Mesenchymal stem cell (in vitro differentiated cells and primary cell): ENCODE data around the gene ASB17.
"Not testable (repeated sequence)": the region's sequence is repeated elsewhere in the genome, so short reads cannot be mapped to it uniquely, and the experiment has no call there.

Experiments used
- DNase-seq: peaks from one replicate; pipeline ENCODE4 v3.0.0-alpha.2; 2013
- H2AFZ ChIP-seq: one replicate; pipeline ENCODE4 v1.6.1; 2013; ENCODE audit warnings: low read depth, mild to moderate bottlenecking, control low read depth, inconsistent platforms, low read length, moderate library complexity
- H2AK5ac ChIP-seq: 2 replicates; pipeline ENCODE4 v1.6.1; 2013; ENCODE audit warnings: low read length, moderate library complexity, mild to moderate bottlenecking, inconsistent platforms; ENCODE audit not compliant: severe bottlenecking
- H2BK120ac ChIP-seq: one replicate; pipeline ENCODE4 v1.6.1; 2013; ENCODE audit warnings: low read depth, mild to moderate bottlenecking, inconsistent platforms, low read length, moderate library complexity
- H2BK12ac ChIP-seq, 2 experiments: one replicate each; pipeline ENCODE4 v1.6.1; 2013; ENCODE audit warnings: inconsistent platforms in 2 of 2, low read length in 2 of 2, mild to moderate bottlenecking in 2 of 2, moderate library complexity in 2 of 2, control low read depth in 1 of 2
- H2BK15ac ChIP-seq: one replicate; pipeline ENCODE4 v1.6.1; 2013; ENCODE audit warnings: mild to moderate bottlenecking, low read depth, inconsistent platforms; ENCODE audit not compliant: poor library complexity, severe bottlenecking
- H2BK5ac ChIP-seq: 2 replicates; pipeline ENCODE4 v1.6.1; 2013; ENCODE audit warnings: low read depth, mild to moderate bottlenecking, low read length, control low read depth, inconsistent platforms; ENCODE audit not compliant: poor library complexity, severe bottlenecking
- H3K14ac ChIP-seq, 2 experiments: one replicate each; pipeline ENCODE4 v1.6.1; 2013; ENCODE audit warnings: inconsistent platforms in 2 of 2, low read length in 2 of 2, control low read depth in 1 of 2, mild to moderate bottlenecking in 1 of 2, moderate library complexity in 1 of 2
- H3K18ac ChIP-seq, 2 experiments: one replicate each; pipeline ENCODE4 v1.6.1; 2013; ENCODE audit warnings: inconsistent platforms in 2 of 2, low read length in 2 of 2, control low read depth in 1 of 2, low read depth in 1 of 2, mild to moderate bottlenecking in 1 of 2
- H3K23ac ChIP-seq, 2 experiments: one replicate each; pipeline ENCODE4 v1.6.1; 2013; ENCODE audit warnings: inconsistent platforms in 2 of 2, low read length in 2 of 2, mild to moderate bottlenecking in 2 of 2, moderate library complexity in 2 of 2, control low read depth in 1 of 2
- H3K27ac ChIP-seq: 2 replicates; pipeline ENCODE4 v1.5.1; 2013; ENCODE audit warnings: mild to moderate bottlenecking, moderate library complexity, low read length, control low read depth, inconsistent platforms; ENCODE audit not compliant: poor library complexity, severe bottlenecking
- H3K27me3 ChIP-seq, 2 experiments: 2 replicates each; pipeline versions ENCODE4 v1.6.1 to v1.7.0; 2013; ENCODE audit warnings: low read length in 2 of 2, mild to moderate bottlenecking in 2 of 2, moderate library complexity in 2 of 2, control low read depth in 1 of 2, inconsistent platforms in 1 of 2; ENCODE audit not compliant: control insufficient read depth in 1 of 2, insufficient read depth in 1 of 2
- H3K36me3 ChIP-seq, 2 experiments: 2 replicates each; pipeline versions ENCODE4 v1.6.1 to v1.7.0; 2013; ENCODE audit warnings: low read length in 2 of 2, control low read depth in 1 of 2, inconsistent platforms in 1 of 2, low read depth in 1 of 2, mild to moderate bottlenecking in 1 of 2; ENCODE audit not compliant: insufficient read depth in 2 of 2, control insufficient read depth in 1 of 2
- H3K4ac ChIP-seq, 2 experiments: one replicate each; pipeline ENCODE4 v1.6.1; 2013; ENCODE audit warnings: inconsistent platforms in 2 of 2, low read length in 2 of 2, mild to moderate bottlenecking in 2 of 2, moderate library complexity in 2 of 2, control low read depth in 1 of 2, low read depth in 1 of 2
- H3K4me1 ChIP-seq: 2 replicates; pipeline ENCODE4 v1.6.1; 2013; ENCODE audit warnings: low read depth, low read length, control low read depth; ENCODE audit not compliant: control insufficient read depth, insufficient read depth
- H3K4me2 ChIP-seq: 2 replicates; pipeline ENCODE4 v1.6.1; 2013; ENCODE audit warnings: low read length, mild to moderate bottlenecking, inconsistent platforms; ENCODE audit not compliant: poor library complexity, severe bottlenecking
- H3K4me3 ChIP-seq, 2 experiments: 2 replicates each; pipeline versions ENCODE4 v1.5.1 to v1.7.0; 2013; ENCODE audit warnings: low read length in 2 of 2, mild to moderate bottlenecking in 2 of 2, control low read depth in 1 of 2, low read depth in 1 of 2; ENCODE audit not compliant: insufficient read depth in 1 of 2
- H3K79me1 ChIP-seq: replicated peaks from 2 replicates; pipeline ENCODE4 v1.6.1; 2013; ENCODE audit warnings: mild to moderate bottlenecking, control low read depth, low read length, inconsistent platforms; ENCODE audit not compliant: poor library complexity, severe bottlenecking
- H3K9ac ChIP-seq: 2 replicates; pipeline ENCODE4 v1.7.0; 2013; ENCODE audit warnings: mild to moderate bottlenecking, low read length, moderate library complexity
- H3K9me3 ChIP-seq: 2 replicates; pipeline ENCODE4 v1.7.0; 2013; ENCODE audit warnings: mild to moderate bottlenecking, low read length; ENCODE audit not compliant: control insufficient read depth
- H4K8ac ChIP-seq: one replicate; pipeline ENCODE4 v1.6.1; 2013; ENCODE audit warnings: inconsistent platforms, mild to moderate bottlenecking, low read length, moderate library complexity
- H4K91ac ChIP-seq: one replicate; pipeline ENCODE4 v1.6.1; 2013; ENCODE audit warnings: mild to moderate bottlenecking, low read length, inconsistent platforms
- WGBS: methylation state at CpG from one replicate; pipeline ENCODE4 v1.1.7; 2013; ENCODE audit warnings: mixed read lengths; 5-methylcytosine and 5-hydroxymethylcytosine counted together

The ASB17 gene

DNA sequence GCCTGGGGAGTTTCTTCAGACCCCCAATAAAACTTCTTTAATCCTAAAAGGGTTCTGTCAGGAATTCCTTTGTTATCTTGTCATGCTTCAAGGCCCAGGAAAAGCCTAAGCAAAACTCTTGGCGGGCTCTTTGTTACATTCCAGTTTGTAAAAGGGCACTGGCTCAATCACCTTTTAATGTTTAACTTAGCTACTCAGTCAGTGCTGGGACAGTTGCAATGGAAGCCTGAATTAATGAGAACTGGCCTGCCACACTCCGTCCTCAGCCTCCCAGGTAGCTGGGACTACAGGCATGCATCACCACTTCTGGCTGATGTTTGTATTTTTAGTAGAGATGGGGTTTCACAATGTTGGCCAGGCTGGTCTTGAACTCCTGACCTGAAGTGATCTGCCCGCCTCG, 21.3 kb upstream of the ASB17 start:
- Histone ChIP-seq H3K14ac (no peak overlapping the region), H4K91ac (no peak overlapping the region), H2BK120ac (no peak overlapping the region), H2BK12ac (no peak overlapping the region), H3K36me3 (no peaks in the 10 kb centered on the region), H3K4me2 (no peak overlapping the region), H3K4me3 (no peak overlapping the region), H2BK5ac (no peak overlapping the region), H3K23ac (no peak overlapping the region), H3K4ac (no peak overlapping the region), H3K4me1 (peaks cover 5% of the 10 kb centered on the region), H3K79me1 (no peaks in the 10 kb centered on the region), H2AK5ac (no peak overlapping the region), H2BK15ac (no peak overlapping the region), H3K27me3 (no peaks in the 10 kb centered on the region), H3K9me3 (no peaks in the 10 kb centered on the region), H2AFZ (no peak overlapping the region), H4K8ac (no peak overlapping the region), H3K9ac (no peak overlapping the region), H3K18ac (no peak overlapping the region), H3K27ac (peak overlapping the region; percentile 59)
- no peak for DNase-seq
- 88% methylated on average over 4 of the region's 4 CpGs for WGBS

DNA sequence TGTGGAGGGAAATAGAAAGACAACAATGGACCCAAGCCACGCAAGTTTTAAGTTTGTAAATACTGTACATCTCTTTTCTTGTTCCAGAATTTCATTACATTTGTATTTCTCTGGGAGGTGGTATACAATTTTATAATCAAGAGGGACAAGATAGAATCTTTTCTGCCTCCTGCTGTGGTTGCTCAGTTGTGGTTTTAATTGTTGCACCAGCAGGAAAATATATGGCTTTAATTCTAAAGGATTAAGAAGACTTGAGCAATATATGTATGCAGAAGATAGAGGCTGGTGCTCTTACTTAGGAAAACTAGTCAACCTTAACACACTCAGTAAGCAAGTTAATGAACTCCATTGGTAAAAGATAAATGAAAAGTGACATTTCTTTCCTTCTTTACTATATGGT, 19.8 kb upstream of the ASB17 start:
- no peak overlapping the region for H3K9ac ChIP-seq
- H4K8ac ChIP-seq = no peak overlapping the region
- peaks cover 5% of the 10 kb centered on the region for H3K4me1 ChIP-seq
- H3K27me3 ChIP-seq = no peaks in the 10 kb centered on the region
- no peak overlapping the region for H3K4ac ChIP-seq
- H3K4me2 ChIP-seq = no peak overlapping the region
- no peak overlapping the region for H4K91ac ChIP-seq
- H2AK5ac ChIP-seq = no peak overlapping the region
- no peaks in the 10 kb centered on the region for H3K9me3 ChIP-seq
- no peak for DNase-seq
- no peak overlapping the region for H2BK120ac ChIP-seq
- no peak overlapping the region for H3K23ac ChIP-seq
- no peak overlapping the region for H3K27ac ChIP-seq
- no peak overlapping the region for H2BK12ac ChIP-seq
- no peak overlapping the region for H2BK5ac ChIP-seq
- no peak overlapping the region for H2AFZ ChIP-seq
- H3K4me3 ChIP-seq = no peak overlapping the region
- H3K36me3 ChIP-seq = no peaks in the 10 kb centered on the region
- no peak overlapping the region for H3K18ac ChIP-seq
- H3K79me1 ChIP-seq = no peaks in the 10 kb centered on the region
- WGBS = no CpG with 5 or more reads among the region's 1 CpG
- no peak overlapping the region for H2BK15ac ChIP-seq
- no peak overlapping the region for H3K14ac ChIP-seq

GRCh38 chr1:75950176-75950575, 18.0 kb upstream of the ASB17 start:
- H3K27me3 ChIP-seq = no peaks in the 10 kb centered on the region
- H2BK12ac ChIP-seq = no peak overlapping the region
- no peak overlapping the region for H3K27ac ChIP-seq
- no peak overlapping the region for H2AK5ac ChIP-seq
- H3K4me2 ChIP-seq = no peak overlapping the region
- H2BK120ac ChIP-seq = no peak overlapping the region
- peaks cover 17% of the 10 kb centered on the region for H3K9me3 ChIP-seq
- H2AFZ ChIP-seq = no peak overlapping the region
- H3K14ac ChIP-seq = no peak overlapping the region
- H4K8ac ChIP-seq = no peak overlapping the region
- H2BK5ac ChIP-seq = no peak overlapping the region
- no peak overlapping the region for H3K23ac ChIP-seq
- H3K4ac ChIP-seq = no peak overlapping the region
- no peak overlapping the region for H3K18ac ChIP-seq
- H3K79me1 ChIP-seq = no peaks in the 10 kb centered on the region
- no CpG with 5 or more reads among the region's 3 CpGs for WGBS
- H2BK15ac ChIP-seq = no peak overlapping the region
- peaks cover 5% of the 10 kb centered on the region for H3K4me1 ChIP-seq
- no peak overlapping the region for H4K91ac ChIP-seq
- H3K9ac ChIP-seq = no peak overlapping the region
- no peak for DNase-seq
- no peak overlapping the region for H3K4me3 ChIP-seq
- no peaks in the 10 kb centered on the region for H3K36me3 ChIP-seq

- H4K8ac ChIP-seq, H3K18ac ChIP-seq, H2AK5ac ChIP-seq, H3K4me2 ChIP-seq, H3K79me1 ChIP-seq, H3K27ac ChIP-seq, H2BK15ac ChIP-seq, H2AFZ ChIP-seq, H2BK5ac ChIP-seq, H3K4me1 ChIP-seq, H2BK120ac ChIP-seq, H3K9ac ChIP-seq, DNase-seq, H3K27me3 ChIP-seq, H3K14ac ChIP-seq, H3K4me3 ChIP-seq, H3K4ac ChIP-seq, H3K23ac ChIP-seq, H4K91ac ChIP-seq, H3K36me3 ChIP-seq, H2BK12ac ChIP-seq: not testable (repeated sequence)
- 83% methylated on average over 4 of the region's 4 CpGs for WGBS
- peaks cover 25% of the 10 kb centered on the region for H3K9me3 ChIP-seq
These were observed 10.8 kb upstream of the ASB17 start for GRCh38 chr1:75943037-75943436.
